PC-3 (cell line): ENCODE measurements around the gene MAN1B1. TPM values are rescaled to one million over a fixed set of nuclear protein-coding genes. Genes with fewer than 3 reads are reported as not detected.

Experiments
- ATAC-seq: fragments of 200-7000 bp; cut with Tn5 transposase; 2 replicates; pipeline ENCODE4 v1.9.1; 2020; ENCODE audit warnings: mild to moderate bottlenecking, moderate library complexity
- BruUV-seq: library from RNA; stranded (reverse); fragments of 400-500 nt; replicated peaks from 2 replicates; lab custom pipeline; 2021; lab: Mats Ljungman, UMichigan
- CTCF ChIA-PET: fragments of 300-600 bp; sonication (Branson Sonifier 250); formaldehyde crosslinking; loops from one replicate; lab custom pipeline; 2022; ENCODE audit warnings: antibody characterized with exemption; lab: Charles Lee
- POLR2A ChIA-PET: fragments of 300-600 bp; sonication (Branson Sonifier 250); formaldehyde crosslinking; loops from one replicate; lab custom pipeline; 2022; ENCODE audit warnings: antibody characterized with exemption; ENCODE audit not compliant: unreplicated experiment; lab: Charles Lee
- DNase-seq: peaks from one replicate; pipeline ENCODE4 v3.0.0-alpha.2; 2015
- H2AFZ ChIP-seq: fragments of 300-600 bp; sonication (generic); 2 replicates; pipeline ENCODE4 v1.6.0; 2016; ENCODE audit warnings: antibody characterized with exemption, low read length
- H3F3A ChIP-seq: fragments of 300-600 bp; sonication (generic); one replicate; pipeline ENCODE4 v1.6.0; 2017; ENCODE audit warnings: antibody characterized with exemption, low read length, control low read depth, mild to moderate bottlenecking; ENCODE audit not compliant: unreplicated experiment
- H3K27ac ChIP-seq: fragments of 300-600 bp; sonication (generic); 2 replicates; pipeline ENCODE4 v1.5.1; 2016; ENCODE audit warnings: mild to moderate bottlenecking, low read length
- H3K27me3 ChIP-seq: fragments of 300-600 bp; sonication (generic); 2 replicates; pipeline ENCODE4 v1.6.1; 2016; ENCODE audit warnings: low read length, mixed read lengths
- H3K36me3 ChIP-seq: fragments of 300-600 bp; sonication (generic); 2 replicates; pipeline ENCODE4 v1.6.1; 2016; ENCODE audit warnings: low read depth, mixed run types, low read length, mixed read lengths
- H3K4me1 ChIP-seq: fragments of 300-600 bp; sonication (generic); 2 replicates; pipeline ENCODE4 v1.5.1; 2016; ENCODE audit warnings: low read length; ENCODE audit not compliant: insufficient read depth
- H3K4me2 ChIP-seq: fragments of 300-600 bp; sonication (generic); 2 replicates; pipeline ENCODE4 v1.6.0; 2016; ENCODE audit warnings: low read length
- H3K4me3 ChIP-seq: fragments of 300-600 bp; sonication (generic); 2 replicates; pipeline ENCODE4 v1.5.1; 2016; ENCODE audit warnings: mild to moderate bottlenecking, low read length, mixed read lengths
- H3K79me2 ChIP-seq: fragments of 300-600 bp; sonication (generic); 2 replicates; pipeline ENCODE4 v1.6.1; 2017; ENCODE audit warnings: low read length, mixed read lengths
- H3K9ac ChIP-seq: fragments of 300-600 bp; sonication (generic); 2 replicates; pipeline ENCODE4 v1.6.0; 2016; ENCODE audit warnings: mild to moderate bottlenecking, low read length
- H3K9me2 ChIP-seq: fragments of 300-600 bp; sonication (generic); replicated peaks from 2 replicates; pipeline ENCODE4 v1.6.1; 2016; ENCODE audit warnings: mixed run types, low read length, mixed read lengths
- H3K9me3 ChIP-seq: fragments of 300-600 bp; sonication (generic); 2 replicates; pipeline ENCODE4 v1.6.1; 2016; ENCODE audit warnings: low read length, mixed read lengths
- H4K20me1 ChIP-seq: fragments of 300-600 bp; sonication (generic); 2 replicates; pipeline ENCODE4 v1.6.1; 2016; ENCODE audit warnings: low read length, mixed read lengths
- EZH2 ChIP-seq: fragments of 300-600 bp; sonication (generic); IDR thresholded peaks from one replicate; pipeline ENCODE4 v1.6.1; 2017; ENCODE audit warnings: antibody characterized with exemption, mild to moderate bottlenecking, low read length; ENCODE audit not compliant: unreplicated experiment
- EZH2phosphoT487 ChIP-seq: fragments of 300-600 bp; sonication (generic); IDR thresholded peaks from 2 replicates; pipeline ENCODE4 v1.6.1; 2018; ENCODE audit warnings: mild to moderate bottlenecking, antibody characterized with exemption, low read length, borderline replicate concordance
- intact Hi-C: fragments of 100-400 bp; cut with micrococcal nuclease; formaldehyde crosslinking; loops from 2 replicates; pipeline ENCODE4 v1.9.0; 2023
- total RNA-seq: library from RNA; depleted of rRNA; stranded (reverse); fragments of >200 nt; gene quantifications from 2 replicates; pipeline ENCODE4 v1.2.3, GENCODE V29; 2014
- TF ChIP-seq, protein P1 (sequence below): fragments of 300-600 bp; sonication (generic); conservative IDR thresholded peaks from 2 replicates; pipeline ENCODE4 v1.5.1; 2017; ENCODE audit warnings: antibody characterized with exemption, low read depth, mild to moderate bottlenecking, low read length

The MAN1B1 gene
- total RNA-seq, 1 experiment from 2014 or later = 65.5 TPM

- no peaks in the 10 kb centered on the region for H3K9me3 ChIP-seq
- intact Hi-C loops = no loop called here
- TF ChIP-seq EZH2 = no peak
- TF ChIP-seq, protein P1, sequence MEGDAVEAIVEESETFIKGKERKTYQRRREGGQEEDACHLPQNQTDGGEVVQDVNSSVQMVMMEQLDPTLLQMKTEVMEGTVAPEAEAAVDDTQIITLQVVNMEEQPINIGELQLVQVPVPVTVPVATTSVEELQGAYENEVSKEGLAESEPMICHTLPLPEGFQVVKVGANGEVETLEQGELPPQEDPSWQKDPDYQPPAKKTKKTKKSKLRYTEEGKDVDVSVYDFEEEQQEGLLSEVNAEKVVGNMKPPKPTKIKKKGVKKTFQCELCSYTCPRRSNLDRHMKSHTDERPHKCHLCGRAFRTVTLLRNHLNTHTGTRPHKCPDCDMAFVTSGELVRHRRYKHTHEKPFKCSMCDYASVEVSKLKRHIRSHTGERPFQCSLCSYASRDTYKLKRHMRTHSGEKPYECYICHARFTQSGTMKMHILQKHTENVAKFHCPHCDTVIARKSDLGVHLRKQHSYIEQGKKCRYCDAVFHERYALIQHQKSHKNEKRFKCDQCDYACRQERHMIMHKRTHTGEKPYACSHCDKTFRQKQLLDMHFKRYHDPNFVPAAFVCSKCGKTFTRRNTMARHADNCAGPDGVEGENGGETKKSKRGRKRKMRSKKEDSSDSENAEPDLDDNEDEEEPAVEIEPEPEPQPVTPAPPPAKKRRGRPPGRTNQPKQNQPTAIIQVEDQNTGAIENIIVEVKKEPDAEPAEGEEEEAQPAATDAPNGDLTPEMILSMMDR = no peak
- TF ChIP-seq EZH2phosphoT487 = no peak
- H3K27me3 ChIP-seq = no peaks in the 10 kb centered on the region
- no peak overlapping the region for H3K9ac ChIP-seq
- ATAC-seq (peak; percentile 41), DNase-seq (peak; percentile 92)
- no peaks in the 10 kb centered on the region for H3K9me2 ChIP-seq
- H3K27ac ChIP-seq = peak overlapping the region; percentile 84
- ChIA-PET POLR2A (interaction anchor here (0.5 kb wide), 1 partner anchor 91 kb away, joined by 4 read pairs; the partner anchor contains the start of gene PAXX), CTCF (interaction anchor here (0.6 kb wide), 1 partner anchor 12 kb away, joined by 3 read pairs; no protein-coding TSS in a partner anchor)
- no peaks in the 10 kb centered on the region for H3K36me3 ChIP-seq
- no peak overlapping the region for H2AFZ ChIP-seq
- H4K20me1 ChIP-seq = no peaks in the 10 kb centered on the region
- peaks cover 22% of the 10 kb centered on the region for H3K79me2 ChIP-seq
- H3K4me2 ChIP-seq = peak overlapping the region; percentile 60
- H3K4me3 ChIP-seq = peak overlapping the region; percentile 15; the same call in 1 of the 2 replicates
- H3K4me1 ChIP-seq = peaks cover 37% of the 10 kb centered on the region
- no peaks in the 10 kb centered on the region for H3F3A ChIP-seq
- no TSS peak for BruUV-seq
These were observed 3.3 kb upstream of the MAN1B1 start for GRCh38 chr9:137083394-137084004.

GRCh38 chr9:137084526-137084925 is 2.3 kb upstream of the MAN1B1 start:
- no peaks in the 10 kb centered on the region for H3K27me3 ChIP-seq
- DNase-seq (no peak), ATAC-seq (no peak)
- intact Hi-C loops = no loop called here
- H2AFZ ChIP-seq = no peak overlapping the region
- TF ChIP-seq, protein P1 = no peak
- TF ChIP-seq EZH2 = no peak
- no peak for TF ChIP-seq EZH2phosphoT487
- no peaks in the 10 kb centered on the region for H3K36me3 ChIP-seq
- H3K9me3 ChIP-seq = no peaks in the 10 kb centered on the region
- peaks cover 37% of the 10 kb centered on the region for H3K4me1 ChIP-seq
- H3K27ac ChIP-seq = peak overlapping the region; percentile 84; the same call in 1 of the 2 replicates
- no peak overlapping the region for H3K4me3 ChIP-seq
- ChIA-PET CTCF (interaction anchor here (0.6 kb wide), 1 partner anchor 50 kb away, joined by 5 read pairs; no protein-coding TSS in a partner anchor), POLR2A (no interaction called here)
- BruUV-seq = no TSS peak
- H3K79me2 ChIP-seq = peaks cover 28% of the 10 kb centered on the region
- H4K20me1 ChIP-seq = no peaks in the 10 kb centered on the region
- no peak overlapping the region for H3K9ac ChIP-seq
- H3F3A ChIP-seq = no peaks in the 10 kb centered on the region
- no peaks in the 10 kb centered on the region for H3K9me2 ChIP-seq
- no peak overlapping the region for H3K4me2 ChIP-seq
